ENCODE data around the gene CCND1.

The CCND1 gene

DNA sequence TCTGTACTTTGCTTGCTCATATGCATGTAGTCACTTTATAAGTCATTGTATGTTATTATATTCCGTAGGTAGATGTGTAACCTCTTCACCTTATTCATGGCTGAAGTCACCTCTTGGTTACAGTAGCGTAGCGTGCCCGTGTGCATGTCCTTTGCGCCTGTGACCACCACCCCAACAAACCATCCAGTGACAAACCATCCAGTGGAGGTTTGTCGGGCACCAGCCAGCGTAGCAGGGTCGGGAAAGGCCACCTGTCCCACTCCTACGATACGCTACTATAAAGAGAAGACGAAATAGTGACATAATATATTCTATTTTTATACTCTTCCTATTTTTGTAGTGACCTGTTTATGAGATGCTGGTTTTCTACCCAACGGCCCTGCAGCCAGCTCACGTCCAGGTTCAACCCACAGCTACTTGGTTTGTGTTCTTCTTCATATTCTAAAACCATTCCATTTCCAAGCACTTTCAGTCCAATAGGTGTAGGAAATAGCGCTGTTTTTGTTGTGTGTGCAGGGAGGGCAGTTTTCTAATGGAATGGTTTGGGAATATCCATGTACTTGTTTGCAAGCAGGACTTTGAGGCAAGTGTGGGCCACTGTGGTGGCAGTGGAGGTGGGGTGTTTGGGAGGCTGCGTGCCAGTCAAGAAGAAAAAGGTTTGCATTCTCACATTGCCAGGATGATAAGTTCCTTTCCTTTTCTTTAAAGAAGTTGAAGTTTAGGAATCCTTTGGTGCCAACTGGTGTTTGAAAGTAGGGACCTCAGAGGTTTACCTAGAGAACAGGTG, 11.1 kb downstream of the CCND1 start:
- no peak for FAIRE-seq
- DNase-seq (ENCODE audit: insufficient read length, low spot score), result no peak

DNA sequence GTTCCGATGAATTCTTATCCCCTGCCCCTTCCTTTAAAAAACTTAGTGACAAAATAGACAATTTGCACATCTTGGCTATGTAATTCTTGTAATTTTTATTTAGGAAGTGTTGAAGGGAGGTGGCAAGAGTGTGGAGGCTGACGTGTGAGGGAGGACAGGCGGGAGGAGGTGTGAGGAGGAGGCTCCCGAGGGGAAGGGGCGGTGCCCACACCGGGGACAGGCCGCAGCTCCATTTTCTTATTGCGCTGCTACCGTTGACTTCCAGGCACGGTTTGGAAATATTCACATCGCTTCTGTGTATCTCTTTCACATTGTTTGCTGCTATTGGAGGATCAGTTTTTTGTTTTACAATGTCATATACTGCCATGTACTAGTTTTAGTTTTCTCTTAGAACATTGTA, 12.0 kb downstream of the CCND1 start:
- FAIRE-seq (no peak), DNase-seq (ENCODE audit: insufficient read length, low spot score) (no peak)

DNA sequence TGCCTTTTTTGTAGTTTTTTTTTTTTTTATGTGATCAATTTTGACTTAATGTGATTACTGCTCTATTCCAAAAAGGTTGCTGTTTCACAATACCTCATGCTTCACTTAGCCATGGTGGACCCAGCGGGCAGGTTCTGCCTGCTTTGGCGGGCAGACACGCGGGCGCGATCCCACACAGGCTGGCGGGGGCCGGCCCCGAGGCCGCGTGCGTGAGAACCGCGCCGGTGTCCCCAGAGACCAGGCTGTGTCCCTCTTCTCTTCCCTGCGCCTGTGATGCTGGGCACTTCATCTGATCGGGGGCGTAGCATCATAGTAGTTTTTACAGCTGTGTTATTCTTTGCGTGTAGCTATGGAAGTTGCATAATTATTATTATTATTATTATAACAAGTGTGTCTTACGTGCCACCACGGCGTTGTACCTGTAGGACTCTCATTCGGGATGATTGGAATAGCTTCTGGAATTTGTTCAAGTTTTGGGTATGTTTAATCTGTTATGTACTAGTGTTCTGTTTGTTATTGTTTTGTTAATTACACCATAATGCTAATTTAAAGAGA, 12.5 kb downstream of the CCND1 start:
- no peak for DNase-seq (ENCODE audit: insufficient read length, low spot score)
- FAIRE-seq, result no peak

- no peak for FAIRE-seq
- no peak for DNase-seq (ENCODE audit: insufficient read length, low spot score)
These were observed 13.2 kb downstream of the CCND1 start for GRCh38 chr11:69654001-69654659.

GRCh38 chr11:69654660-69655478, 13.9 kb downstream of the CCND1 start:
- FAIRE-seq, result peak; percentile 38
- DNase-seq (ENCODE audit: insufficient read length, low spot score), result no peak

DNA sequence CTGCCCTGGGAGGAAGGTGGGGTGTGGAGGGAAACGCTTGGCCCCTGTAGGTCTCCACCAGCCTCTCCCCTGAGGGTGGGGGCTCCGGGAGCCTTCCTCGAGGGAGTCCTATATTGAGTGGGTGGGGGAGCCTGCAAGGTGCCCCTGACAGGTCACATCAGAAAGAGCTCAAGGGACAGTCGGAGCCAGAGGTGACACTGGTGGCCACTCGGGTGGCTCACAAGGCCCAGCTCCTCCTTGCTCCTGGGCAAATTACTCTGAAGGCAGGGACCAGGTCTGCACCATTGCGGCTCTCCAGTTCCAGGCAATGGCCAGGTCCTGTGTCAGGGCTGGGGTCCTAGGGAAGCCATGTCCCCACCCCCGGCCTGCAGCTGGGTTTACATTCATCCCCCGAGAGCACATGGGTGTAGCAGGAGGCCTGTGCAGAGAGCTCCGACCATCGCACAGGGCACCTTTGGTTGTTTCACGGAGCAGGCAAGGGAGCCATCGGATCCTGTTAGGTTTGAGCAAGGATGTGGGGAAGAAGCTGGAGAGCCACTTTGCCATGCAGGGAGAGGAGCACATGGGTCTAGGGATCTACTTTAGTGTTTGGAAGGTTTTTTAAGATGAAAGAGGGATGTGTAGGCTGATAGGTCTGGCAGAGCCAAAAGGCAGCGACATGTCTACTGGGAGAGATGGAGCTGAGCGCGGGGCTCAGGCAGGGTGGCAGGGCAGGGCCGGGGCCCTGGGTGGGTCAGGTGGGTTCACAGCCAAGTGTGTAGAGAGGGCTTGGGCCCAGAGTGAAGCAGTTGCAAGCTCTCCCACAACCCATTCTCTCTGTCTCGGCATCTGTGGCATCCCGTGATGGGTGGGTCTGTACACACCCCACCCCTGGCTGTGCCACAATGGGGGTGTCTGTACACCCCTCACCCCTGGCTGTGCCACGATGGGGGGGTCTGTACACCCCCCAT, 14.8 kb downstream of the CCND1 start:
- FAIRE-seq, result no peak
- no peak for DNase-seq (ENCODE audit: insufficient read length, low spot score)

GRCh38 chr11:69656536-69657455, 15.8 kb downstream of the CCND1 start:
- FAIRE-seq, result no peak
- no peak for DNase-seq (ENCODE audit: insufficient read length, low spot score)

- FAIRE-seq (no peak), DNase-seq (ENCODE audit: insufficient read length, low spot score) (no peak)
These were observed 16.5 kb downstream of the CCND1 start for GRCh38 chr11:69657456-69657910.

DNA sequence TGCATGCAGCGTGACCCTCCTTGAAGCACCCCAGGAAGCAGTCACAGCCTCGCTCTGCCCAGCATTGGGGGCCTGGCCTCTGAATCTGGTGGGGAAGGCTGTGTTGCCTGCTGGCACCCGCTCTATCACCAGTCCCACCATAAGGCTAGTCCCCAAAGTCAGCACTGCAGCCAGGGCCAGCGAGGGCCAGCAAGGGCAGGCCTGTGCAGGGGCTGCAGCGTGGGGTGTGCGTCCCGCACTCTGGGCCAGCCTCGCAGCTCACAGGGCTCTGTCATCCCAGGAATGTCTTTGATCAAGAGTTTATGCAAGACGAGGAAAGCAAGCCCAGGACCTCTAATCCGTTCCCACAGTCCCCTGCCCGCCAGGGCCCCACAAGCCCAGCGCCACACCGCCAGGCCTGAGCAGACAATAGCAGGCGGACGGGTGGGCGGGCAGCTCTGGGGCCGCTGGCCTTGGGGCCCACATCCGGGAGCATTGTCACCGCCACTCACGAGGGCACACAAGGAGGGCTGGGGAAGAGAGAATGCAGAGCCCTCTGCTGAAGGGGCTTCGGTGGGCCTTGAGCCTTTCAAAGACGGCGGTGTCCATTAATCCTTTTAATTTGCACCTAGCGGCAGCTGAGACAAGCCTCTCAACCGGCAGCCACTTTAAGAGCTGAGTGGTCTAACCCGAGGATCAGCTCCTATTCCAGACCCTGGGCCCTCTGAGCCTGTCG, 17.1 kb downstream of the CCND1 start:
- FAIRE-seq (no peak), DNase-seq (ENCODE audit: insufficient read length, low spot score) (no peak)

DNA sequence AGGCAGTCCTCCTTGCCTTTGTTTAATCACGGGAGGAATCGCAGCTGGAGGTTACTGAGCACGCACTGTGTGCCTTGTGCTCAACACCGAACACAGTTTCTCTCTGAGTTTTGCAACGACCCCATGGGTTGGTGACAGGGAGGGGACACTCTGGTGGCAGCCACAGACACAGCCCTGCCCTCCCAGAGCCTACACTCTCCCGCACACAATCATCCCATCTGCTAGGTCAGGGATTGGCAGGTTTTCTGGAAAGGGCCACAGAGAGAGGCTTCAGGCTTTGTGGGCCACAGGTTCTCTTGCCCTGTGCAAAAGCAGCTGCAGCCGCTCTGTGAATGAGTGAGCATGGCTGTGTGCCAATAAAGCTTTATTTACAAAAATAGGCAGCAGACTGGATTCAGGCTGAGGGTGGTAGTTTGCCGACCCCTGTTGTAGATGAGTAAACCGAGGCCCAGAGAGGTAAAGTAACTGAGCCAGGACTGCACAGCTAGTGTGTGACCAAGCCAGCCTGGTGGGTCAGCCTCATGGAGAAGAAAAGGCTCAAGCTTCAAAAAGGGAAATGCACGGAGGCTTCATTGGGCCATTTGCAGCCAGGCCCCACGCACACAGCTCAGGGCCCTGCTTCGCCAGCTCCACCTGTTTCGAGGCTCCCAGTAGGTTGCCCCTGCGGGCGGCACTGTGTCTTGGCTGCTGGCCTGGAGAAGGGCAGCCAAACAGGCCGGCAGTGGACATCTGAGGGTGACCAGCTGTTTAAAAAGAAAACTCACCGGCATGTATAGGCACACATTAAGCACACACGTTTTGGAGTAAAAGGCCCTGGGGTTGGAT, 17.9 kb downstream of the CCND1 start:
- FAIRE-seq, result no peak
- no peak for DNase-seq (ENCODE audit: insufficient read length, low spot score)

- no peak for FAIRE-seq
These were observed 18.6 kb downstream of the CCND1 start for GRCh38 chr11:69659591-69659990.

GRCh38 chr11:69660001-69660500, 19.1 kb downstream of the CCND1 start:
- DNase-seq (ENCODE audit: insufficient read length, low spot score), result no peak
- no peak for FAIRE-seq

More at GRCh38 chr11:69659591-69659990, 18.6 kb downstream of the CCND1 start:
- DNase-seq (ENCODE audit: insufficient read length, low spot score), result no peak

DNA sequence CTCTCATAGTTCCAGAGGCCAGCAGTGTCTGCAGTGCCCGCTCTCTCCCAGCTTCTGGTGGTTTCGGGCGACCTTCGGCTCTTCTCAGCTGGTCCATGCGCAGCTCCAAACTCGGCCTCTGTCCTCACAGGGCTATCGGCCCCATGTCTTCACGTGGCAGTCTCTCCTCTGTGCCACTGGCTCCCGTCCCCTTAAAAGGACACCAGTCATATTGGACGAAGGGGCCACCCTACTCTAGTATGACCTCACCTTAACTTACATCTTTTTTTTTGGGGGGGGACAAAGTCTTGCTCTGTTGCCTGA, 20.4 kb downstream of the CCND1 start:
- DNase-seq (ENCODE audit: insufficient read length, low spot score) (no peak), FAIRE-seq (no peak)

- peak; percentile 31 for FAIRE-seq
- no peak for DNase-seq (ENCODE audit: insufficient read length, low spot score)
These were observed 21.2 kb downstream of the CCND1 start for GRCh38 chr11:69662021-69662698.

DNA sequence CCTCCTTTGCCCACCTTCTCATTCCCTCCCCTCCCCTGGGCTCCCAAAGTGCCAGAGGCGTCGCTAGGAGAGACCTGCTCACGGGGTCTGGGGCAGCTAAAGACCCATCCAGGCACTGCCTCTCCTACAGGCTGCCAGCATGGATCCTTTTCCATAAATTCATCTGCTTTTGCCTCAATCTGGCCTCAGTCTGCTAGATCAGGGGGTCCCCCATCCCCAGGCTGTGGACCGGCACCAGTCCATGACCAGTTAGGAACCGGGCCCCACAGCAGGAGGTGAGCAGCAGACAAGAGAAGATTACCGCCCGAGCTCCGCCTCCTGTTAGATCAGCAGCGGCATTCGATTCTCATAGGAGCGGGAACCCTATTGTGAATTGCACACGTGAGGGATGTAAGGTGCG, 21.9 kb downstream of the CCND1 start:
- DNase-seq (ENCODE audit: insufficient read length, low spot score), result no peak

GRCh38 chr11:69663326-69663725, 22.4 kb downstream of the CCND1 start:
- DNase-seq (ENCODE audit: insufficient read length, low spot score), result no peak
- no peak for FAIRE-seq

More for the DNA sequence above, 21.9 kb downstream of the CCND1 start:
- no peak for FAIRE-seq
